ENCODE data around the gene CORO2B.

- TF ChIP-seq CTCF (IDR thresholded peaks at IDR 0.05) (no peak), EZH2phosphoT487 (IDR thresholded peaks at IDR 0.05) (no peak)
Observed at GRCh38 chr15:68536331-68537095, 42.3 kb upstream of the CORO2B start.

All from neural progenitor cell (in vitro differentiated cells).